Right lung (tissue), 5 donors: Measurements from ENCODE around the gene BLNK. TPM values are rescaled to one million over a fixed set of nuclear protein-coding genes. Genes with fewer than 3 reads are reported as not detected.
"Not testable (repeated sequence)": the region's sequence is repeated elsewhere in the genome, so short reads cannot be mapped to it uniquely, and the experiment has no call there.

ENCODE experiments used
- DNase-seq, 2 donors: peaks; one replicate each; pipeline ENCODE4 v3.0.0-alpha.2; 2013
- polyA plus RNA-seq, 5 donors: library from polyadenylated mRNA; unstranded; fragments of 120-200 nt; gene quantifications; one replicate each; pipeline versions ENCODE4 v1.2.1 to v1.2.3, GENCODE V29; 2013; ENCODE audit warnings: inconsistent platforms in 1 of 5, low replicate concordance in 1 of 5; ENCODE audit not compliant: insufficient read length in 5 of 5, insufficient read depth in 1 of 5

The BLNK gene
- polyA plus RNA-seq, 5 donors = 11.2 to 17.7 (median 16.9) TPM

- no peak for DNase-seq
Measured at GRCh38 chr10:96228408-96228994, 42.9 kb downstream of the BLNK start.

GRCh38 chr10:96227206-96227605 is 44.2 kb downstream of the BLNK start:
- no peak for DNase-seq

DNA sequence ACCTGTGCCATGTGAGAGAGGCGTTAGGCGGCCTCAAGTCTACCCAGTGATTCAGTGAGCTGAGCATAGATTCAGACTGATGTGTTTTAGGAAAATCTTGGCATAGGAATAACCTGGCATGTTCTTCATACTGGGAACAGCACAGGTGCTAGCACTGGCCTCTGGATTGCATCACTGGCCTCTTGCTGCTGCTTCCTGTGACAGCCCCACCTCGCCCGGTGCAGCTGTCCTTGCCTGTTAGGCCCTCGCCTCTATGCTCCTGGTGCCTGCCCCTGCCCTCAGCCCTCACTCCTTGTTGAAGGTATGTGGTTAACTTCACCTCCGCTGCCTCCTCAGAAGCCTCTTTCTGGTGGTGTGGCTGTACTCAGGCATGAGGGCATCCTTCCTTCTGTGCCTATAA is 46.2 kb downstream of the BLNK start:
- no peak for DNase-seq

- no peak for DNase-seq
Measured at GRCh38 chr10:96222908-96223307, 48.5 kb downstream of the BLNK start.

GRCh38 chr10:96222441-96222840 is 48.9 kb downstream of the BLNK start:
- DNase-seq = no peak

DNA sequence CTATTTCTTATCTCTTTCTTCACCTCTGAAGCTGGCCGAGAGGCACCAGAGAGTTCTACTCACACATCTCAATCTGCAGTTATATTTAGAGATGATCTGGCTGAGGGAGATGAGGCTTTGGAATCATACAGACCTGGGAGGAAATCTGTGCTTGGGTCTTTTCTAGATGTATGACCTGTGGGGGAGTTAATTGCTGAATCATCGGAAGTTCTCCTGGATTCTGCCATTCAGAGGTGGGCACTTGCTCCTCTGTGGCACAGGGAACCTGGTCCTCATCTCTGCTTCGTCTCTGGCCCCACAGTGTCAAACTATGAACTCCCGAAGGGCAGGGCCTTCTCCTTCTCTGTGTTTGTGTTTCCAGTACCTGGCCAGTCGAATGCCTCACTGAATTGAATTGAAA is 52.5 kb downstream of the BLNK start:
- no peak for DNase-seq

DNA sequence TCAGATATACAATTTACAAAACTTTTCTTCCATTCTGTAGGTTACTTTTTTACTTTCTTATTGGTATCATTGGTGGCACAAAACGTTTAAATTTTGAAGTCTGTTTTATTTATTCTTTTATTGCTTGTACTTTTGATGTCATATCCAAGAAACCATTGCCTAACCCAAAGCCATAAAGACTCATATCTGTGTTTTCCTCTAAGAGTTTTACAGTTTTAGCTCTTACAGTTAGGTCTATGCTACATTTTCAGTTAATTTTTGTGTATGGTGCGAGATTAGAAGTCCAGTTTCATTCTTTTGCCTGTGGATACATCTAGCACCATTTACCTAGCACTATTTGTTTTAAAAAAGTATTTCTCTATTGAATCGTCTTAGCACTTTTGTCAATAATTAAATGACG is 53.7 kb downstream of the BLNK start:
- no peak for DNase-seq

DNA sequence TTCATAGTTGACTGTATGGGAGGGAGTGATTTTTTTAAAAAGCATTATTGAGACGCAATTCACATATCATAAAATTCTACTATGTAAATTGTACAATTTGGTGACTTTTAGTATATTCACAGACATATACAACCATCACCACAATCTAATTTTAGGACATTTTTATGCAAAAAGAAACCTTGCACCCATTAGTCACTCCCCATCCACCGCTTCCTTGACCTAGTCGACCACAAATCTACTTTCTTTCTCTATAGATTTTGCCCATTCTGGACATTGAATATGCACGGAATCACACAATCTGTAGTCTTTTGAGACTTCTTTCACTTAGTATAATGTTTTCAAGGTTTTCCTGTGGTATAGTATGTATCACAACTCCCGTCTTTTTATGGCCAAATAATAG is 54.6 kb downstream of the BLNK start:
- DNase-seq = no peak

GRCh38 chr10:96212911-96213310 is 58.5 kb downstream of the BLNK start:
- DNase-seq = no peak

GRCh38 chr10:96211764-96212163 is 59.6 kb downstream of the BLNK start:
- no peak for DNase-seq

DNA sequence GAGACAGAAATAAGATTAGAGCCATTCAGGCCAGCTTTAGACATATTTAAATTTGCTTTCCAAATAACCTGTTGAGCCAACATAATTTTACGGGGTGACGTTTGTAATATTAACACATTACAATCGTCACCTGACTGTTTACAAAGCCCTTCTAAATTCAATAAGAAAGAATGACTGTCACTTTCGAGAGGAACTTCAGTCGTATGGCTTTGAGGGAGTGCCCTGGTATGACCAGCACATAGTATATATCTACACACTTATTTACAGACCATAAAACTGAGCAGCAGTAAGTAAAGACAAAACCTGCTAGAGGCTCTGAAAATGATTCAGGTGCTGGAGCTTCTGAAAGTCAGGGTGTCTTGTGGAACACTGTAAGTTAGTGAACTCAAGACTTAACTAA is 62.4 kb downstream of the BLNK start:
- DNase-seq = no peak

DNA sequence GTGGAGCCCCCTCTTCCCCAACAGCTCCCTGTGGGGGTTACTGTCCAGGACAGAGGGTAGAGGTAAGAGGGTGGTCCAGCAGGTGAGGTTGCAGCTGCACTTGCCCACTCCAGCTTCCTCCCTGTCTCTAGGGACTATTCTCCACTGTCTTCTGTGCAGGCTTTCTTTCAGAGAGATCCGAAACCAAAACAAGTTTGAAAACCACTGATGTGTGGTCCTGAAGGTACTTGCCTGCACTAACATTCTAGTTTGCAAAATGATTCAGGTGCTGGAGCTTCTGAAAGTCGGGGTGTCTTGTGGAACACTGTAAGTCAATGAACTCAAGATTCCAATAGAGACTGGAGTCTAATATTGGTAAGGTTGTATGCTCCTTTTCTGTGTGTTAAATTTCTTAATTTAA is 63.1 kb downstream of the BLNK start:
- no peak for DNase-seq

DNA sequence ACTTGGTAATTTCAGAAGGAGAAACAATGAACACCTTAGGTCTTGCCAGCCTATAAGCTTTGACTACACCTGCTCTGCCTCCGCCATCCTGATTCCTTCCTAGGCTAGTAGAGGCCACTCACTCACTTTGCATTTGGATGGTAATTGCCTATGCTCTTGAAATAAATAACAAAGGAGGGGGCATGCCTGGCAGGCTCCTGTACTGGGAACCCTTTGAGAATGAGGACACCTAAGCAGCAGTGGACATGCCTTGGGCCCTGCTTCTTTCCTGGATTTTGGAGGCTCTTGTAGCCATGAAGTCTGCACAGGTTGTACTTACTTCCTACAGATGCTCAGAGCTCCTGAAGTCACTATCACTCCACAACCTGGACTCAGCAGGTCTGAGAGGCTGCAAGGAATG is 65.8 kb downstream of the BLNK start:
- DNase-seq = no peak

DNA sequence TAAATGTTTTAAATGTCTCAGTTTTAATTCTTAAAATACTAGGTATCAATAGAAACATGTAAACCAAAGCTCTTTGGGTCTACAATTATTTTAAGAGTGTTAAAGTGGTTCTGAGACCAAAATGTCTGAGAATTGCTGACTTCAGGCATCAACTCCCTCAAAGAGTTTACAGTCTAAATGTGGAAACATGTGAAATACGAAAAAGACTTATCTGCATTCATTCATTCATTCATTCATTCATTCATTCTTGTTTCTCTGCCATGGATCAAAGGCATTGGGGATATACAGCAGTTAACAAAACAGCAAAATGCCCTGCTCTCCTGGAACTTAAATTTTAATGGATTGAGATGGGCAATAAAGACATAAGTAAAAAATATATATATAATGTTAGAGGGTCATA is 69.8 kb downstream of the BLNK start:
- no peak for DNase-seq

DNA sequence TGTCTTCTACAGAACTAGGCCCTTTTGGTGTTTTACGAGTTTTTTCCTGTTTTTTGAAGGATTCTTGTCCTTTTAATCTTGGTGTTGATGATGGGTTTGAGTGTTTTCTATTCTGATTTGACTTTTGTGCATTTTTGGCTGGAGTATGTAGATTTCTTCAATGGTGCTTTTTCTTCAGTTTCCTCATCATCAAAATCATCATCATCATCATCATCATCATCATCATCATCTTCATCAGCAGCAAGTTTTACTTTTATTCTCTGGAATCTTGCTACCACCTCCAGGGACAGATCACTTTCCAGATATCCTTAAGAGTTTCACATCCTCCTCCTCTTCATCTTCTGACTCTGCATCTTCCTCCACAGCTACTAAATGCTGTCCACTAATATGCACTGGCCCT is 81.9 kb downstream of the BLNK start:
- DNase-seq = not testable (repeated sequence)

- DNase-seq = no peak
Measured at GRCh38 chr10:96188916-96189315, 82.5 kb downstream of the BLNK start.

DNA sequence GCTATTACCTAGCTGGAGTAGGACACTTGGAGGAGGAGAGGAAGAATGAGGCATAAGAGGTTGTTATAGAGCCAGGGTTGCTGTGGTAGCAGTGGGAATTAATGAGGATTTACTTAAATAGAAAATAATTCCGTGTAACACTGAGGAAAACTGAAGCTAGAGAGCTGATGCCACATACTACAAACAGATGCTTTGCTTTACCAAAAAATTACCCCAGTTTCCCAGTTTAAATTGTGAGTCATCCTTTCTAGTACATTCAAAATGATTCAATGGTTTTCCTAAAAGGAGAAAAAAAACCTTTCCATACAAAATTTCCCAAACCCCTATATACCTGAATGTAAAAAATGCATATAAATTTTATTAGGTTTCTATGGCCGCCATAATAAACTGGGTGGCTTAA is 82.9 kb downstream of the BLNK start:
- DNase-seq = no peak

- DNase-seq = no peak
Measured at GRCh38 chr10:96176985-96177384, 94.4 kb downstream of the BLNK start.

GRCh38 chr10:96172666-96173065 is 98.7 kb downstream of the BLNK start:
- DNase-seq = no peak

- DNase-seq = no peak
Measured at GRCh38 chr10:96170230-96170629, 101.1 kb downstream of the BLNK start.

DNA sequence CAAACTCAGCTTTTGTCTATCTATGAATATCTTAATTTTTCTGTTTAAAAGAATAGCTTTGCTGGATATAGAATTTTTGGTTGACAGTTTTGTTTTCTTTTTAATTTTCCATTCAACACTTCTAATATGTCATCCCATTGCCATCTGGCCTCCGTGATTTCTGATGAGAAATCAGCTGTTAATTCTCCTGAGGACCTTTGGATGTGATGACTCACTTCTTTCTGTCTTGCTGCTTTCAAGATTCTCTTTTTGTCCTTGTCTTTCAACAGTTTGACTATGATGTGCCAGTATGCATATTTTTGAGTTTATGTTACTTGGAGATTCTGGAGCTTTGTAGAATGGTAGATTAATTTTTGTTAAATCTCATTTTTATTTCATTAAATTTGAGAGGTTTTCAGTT is 102.8 kb downstream of the BLNK start:
- no peak for DNase-seq

DNA sequence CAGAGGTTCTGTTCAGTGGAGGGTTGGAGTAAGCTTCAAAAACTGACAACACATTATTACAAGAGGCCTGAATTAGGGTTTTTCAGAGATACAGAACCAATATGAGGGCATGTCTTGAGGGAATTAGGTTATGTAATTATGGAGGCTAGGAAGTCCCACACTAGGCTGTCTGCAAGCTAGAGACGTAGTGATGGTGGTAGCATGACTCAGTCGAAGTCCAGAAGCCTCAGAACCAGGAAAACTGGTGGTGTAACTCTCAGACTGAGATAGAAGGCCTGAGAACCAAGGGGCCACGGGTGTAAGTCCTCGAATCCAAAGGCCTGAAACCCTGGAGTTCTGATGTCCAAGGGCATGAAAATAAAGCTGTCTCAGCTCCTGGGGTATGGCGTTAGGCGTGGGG is 105.6 kb downstream of the BLNK start:
- DNase-seq = no peak

DNA sequence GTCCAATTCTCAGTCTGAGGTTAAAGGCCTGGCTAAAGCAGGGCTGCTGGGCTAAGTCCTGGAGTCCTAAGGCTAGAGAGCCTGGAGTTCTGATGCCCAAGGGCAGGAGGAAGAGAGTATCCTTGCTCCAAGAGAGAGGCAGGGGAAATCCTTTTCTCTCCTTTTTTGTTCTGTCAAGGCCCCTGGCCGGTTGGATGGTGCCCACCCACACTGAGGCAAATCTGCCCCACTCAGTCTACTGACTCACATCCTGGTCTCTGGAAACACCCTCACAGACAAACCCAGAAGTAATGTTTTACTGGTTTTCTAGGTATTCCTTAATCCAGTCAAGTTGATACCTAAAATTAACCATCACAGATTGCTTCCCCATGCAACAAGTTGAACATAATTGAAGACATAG is 118.3 kb downstream of the BLNK start:
- DNase-seq = no peak

DNA sequence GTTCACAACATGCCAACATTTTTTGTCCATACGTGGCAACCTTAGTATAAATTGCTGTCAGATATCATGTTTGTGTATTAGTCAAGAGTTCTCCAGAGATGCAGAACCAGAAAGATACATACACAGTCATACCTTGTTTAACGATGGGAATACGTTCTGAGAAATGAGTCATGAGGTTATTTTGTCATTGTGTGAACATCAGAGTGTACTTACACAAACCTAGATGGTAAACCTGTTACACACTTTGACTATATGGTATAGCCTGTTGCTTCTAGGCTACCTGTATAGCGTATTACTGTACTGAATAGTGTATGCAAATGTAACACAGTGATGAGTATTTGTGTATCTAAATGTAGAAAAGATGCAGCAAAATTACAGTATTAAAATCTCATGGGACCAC is 118.9 kb downstream of the BLNK start:
- DNase-seq = no peak
